HG03460 (cell line): ENCODE data around the gene MTERF4.
"Not testable (repeated sequence)": the region's sequence is repeated elsewhere in the genome, so short reads cannot be mapped to it uniquely, and the experiment has no call there.

Experiments
- ATAC-seq: cut with Tn5 transposase; IDR thresholded peaks from one replicate; pipeline ENCODE4 v1.9.1; 2021; ENCODE audit not compliant: unreplicated experiment

MTERF4 gene

DNA sequence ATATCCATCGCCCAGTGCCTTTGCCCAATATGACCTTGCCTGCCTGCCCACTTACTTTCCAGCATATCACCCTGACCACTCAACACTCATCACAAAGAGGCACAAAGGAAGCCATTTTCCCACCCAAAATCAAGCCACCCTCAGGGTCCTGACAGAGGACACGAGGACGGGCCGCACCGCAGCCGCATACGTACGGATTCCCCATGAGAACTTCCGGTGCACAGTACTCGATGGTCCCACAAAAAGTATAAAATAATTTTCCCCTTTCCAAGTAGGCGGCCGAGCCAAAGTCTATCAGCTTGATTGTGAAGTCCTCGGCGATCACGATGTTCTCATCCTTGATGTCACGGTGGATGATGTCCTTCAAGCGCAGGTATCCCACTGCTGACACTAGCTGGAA lies 10.0 kb upstream of the MTERF4 start:
- no peak for ATAC-seq

DNA sequence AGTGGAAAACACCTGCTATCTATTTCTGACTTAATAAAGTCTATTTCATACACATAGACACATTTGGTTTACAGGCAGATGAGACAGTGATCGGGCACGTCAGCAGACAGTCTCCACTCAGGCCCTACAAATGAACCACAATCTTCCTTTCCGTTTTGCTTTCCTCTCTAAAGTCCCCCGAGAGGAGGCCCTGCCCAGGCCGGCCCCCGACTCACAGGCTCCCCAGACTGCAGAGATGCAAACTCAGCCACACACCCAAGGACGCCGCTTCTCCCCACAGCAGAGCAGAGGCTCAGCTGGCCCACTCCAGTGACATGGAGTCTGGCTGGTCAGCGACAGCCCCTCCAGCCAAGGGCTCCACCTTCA lies 9.3 kb upstream of the MTERF4 start:
- peak; percentile 41 for ATAC-seq

DNA sequence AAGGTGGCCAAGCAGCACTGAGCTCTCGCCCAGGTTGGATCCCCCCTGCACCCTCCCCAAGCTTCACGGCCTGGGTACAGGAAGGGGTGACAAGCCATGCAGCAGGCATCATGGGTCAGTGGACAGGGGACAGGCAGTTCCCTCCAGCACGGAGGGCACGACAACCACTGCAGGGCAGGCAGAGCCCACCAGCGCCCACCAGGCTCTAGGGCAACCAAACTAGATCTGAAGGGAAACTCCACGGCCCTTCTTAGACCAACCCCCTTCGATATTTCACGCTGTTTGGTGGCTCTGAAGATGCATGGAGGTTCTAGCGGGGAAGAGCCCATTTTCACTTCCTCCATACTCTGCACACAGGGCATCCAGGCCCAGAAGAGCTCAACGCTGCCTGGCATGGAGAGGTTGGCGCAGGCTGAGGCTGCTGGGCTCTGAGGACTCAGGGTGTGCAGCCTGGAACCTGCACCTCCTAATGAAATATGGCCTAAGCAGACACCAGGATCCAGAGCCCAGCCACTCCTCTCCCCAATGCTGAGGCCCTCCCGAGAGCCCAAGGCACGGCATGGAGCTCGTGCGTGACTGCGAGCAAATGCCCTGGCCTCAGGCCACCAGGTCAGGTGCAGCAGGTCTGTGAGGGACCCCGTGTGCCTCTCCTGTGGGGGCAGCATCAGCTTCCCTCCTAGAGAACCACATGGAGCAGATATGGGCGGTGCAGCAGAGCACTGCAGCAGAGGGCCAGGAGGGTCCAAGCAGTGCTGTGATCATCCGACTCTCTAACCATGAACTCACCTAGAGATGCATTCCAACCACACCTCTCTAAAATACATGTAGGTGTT lies 8.7 kb upstream of the MTERF4 start:
- peak; percentile 46 for ATAC-seq

DNA sequence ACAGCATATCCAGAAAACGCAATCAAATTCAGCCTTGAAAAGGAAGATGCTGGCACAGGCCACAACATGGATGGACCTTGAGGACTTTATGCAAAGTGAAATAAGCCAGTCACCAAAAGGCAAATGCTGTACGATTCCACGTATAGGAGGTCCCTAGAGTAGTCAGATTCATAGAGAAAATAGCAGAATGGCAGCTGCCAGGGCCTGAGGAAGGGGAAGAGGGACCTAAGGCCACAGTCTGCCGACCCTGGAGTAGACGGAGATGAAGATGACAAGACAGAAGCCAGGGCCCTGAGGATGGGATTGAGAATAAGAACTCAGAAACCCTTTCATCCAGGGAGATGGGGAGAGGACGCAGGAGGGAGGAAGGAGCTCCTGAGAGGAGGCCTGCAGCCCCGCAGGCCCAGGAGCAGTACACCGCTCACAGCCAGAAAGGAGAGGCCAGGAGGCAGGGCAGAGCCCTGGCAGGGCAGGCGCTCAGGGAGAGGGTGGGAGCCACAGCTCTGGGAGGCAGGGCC lies 8.1 kb upstream of the MTERF4 start:
- peak; percentile 2 for ATAC-seq

DNA sequence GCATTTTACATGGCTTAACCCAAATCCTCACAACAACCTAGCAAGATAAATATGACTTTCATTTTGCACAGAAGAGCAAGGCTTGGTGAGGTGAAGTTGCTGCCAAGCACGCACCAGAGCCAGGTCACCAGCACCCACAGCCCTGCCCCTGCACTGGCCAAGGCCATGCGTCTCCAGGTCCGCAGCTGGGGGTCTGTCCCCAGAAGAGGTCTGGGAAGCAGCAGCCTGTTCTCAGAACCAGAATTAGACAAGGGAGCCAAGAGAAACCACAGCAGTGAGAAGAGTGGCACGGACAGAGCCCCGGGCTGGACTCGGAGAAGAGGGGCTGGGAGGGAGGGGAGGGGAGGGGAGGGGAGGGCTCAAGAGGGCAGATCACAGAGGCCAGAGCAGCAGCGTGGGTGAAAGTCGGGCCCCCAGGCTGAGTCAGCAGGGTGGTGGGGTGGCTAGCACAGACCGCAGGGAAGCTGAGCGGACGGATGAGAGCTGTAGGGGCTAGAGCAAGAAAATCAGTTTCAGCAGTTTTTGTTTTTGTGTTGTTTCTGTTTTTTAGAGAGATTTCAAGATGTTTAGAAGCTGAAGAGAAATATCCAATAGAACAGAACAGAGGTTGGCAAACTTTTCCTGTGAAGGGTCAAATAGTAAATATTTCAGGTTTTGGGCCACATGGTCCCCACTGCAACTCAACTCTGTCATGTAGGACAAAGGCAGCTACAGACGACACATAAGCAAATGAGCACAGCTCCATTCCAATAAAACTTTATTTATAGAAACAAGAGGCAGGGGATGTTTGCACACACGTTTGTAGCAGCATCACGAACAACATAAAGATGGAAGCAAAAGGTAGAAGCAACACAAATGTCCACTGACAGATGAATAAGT lies 7.4 kb upstream of the MTERF4 start:
- no peak for ATAC-seq

DNA sequence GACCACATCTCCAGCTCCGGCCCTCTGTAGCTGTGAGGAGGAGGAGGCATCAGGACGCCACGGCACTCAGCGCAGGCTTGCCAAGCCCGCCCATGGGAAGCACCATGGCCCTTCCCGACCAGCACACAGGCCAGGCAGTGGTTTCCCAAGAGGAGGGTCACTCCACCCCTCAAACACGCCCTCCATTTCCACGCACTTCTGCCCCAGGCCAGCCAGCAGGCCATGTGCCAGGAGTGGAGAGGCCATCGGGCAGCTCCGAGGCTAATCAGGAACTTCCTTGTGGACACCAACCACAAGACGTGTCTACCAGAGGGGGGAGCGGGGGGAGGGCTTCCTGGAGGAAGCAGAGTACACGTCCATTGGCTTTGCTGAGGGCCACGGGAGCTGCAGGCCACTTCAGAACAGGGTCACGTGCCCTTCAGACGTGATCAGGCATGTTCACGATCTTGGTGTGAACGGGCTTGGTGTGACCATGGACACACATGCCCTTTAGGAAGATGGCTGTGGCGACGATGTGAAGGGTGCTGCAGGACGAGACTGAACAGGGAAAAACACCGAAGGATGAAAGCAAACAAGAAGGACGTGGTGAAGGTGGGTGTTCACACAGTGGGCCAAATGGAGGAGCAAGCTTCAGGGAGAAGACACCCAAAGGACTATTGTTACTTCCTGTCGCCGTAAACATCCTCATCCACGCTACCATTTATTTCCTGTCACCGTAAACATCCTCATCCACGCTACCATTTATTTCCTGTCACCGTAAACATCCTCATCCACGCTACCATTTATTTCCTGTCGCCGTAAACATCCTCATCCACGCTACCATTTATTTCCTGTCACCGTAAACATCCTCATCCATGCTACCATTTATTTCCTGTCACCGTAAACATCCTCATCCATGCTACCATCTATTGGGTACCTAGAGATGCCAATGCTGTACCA lies 6.5 kb upstream of the MTERF4 start:
- no peak for ATAC-seq

DNA sequence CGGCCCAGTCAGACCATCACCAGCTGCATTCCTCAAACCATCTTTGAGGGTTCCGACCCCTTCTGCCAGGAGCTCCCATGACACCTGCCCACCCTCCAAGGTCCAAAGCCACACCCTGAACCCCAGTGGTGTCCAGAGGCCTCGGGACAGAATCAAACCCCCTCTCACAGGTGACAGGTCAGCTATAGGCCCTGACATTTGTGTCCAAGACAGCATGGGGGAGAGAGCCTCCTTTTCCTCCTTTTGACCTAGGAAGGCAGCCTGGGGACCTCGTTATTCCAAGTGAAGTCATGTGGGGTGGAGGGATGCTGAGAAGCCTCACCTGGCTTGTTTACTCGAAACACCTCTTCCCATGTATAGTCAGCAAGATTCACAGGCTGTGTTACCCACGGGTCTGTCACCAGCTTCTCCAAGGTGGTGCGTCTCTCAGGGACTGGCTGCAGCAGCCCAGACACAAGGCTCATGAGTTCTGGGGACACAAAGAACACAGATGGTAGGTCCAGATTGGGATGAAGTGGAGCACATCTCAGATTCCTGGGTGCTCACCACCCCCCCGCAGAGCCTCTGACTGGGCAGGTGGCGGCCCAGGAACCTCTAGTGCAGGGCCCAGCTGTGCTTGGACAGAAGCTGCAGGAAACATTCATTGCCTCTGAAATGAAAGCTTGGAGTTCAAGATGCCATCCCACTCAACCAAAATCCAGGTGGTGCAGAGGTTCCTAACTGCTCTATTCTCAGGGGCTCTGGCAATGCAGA lies 5.1 kb upstream of the MTERF4 start:
- no peak for ATAC-seq

DNA sequence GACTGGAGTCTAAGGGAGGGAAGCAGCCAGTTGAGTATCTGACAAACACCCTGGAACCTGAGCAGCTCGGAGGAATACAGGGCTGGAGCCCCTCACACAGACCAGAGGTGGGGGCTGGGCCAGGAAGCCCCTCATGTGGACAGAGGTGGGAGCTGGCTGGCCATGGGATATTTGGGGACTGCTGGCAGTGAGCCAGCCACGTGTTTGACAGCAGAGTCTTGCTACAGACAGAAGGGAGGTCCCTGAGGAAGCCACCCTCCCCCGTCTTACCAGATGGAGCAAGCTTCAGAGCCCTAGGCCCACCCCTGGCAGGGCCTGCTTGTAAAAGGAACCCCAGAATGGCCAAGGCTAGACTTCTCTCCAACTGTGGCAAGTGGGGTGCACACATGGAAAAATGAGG lies 3.6 kb upstream of the MTERF4 start:
- ATAC-seq = no peak

DNA sequence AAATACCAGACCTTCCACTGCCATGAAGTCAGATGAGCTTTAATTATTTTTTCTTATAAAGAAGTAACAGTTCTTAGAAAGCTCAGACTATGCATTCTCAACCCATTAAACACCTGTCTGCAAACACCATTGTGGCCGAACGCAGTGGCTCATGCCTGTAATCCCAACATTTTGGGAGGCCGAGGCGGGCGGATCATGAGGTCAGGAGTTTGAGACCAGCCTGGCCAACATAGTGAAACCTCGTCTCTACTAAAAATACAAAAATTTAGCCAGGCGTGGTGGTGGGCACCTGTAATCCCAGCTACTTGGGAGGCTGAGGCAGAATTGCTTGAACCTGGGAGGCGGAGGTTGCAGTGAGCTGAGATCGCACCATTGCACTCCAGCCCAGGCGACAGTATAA lies 2.5 kb upstream of the MTERF4 start:
- not testable (repeated sequence) for ATAC-seq

DNA sequence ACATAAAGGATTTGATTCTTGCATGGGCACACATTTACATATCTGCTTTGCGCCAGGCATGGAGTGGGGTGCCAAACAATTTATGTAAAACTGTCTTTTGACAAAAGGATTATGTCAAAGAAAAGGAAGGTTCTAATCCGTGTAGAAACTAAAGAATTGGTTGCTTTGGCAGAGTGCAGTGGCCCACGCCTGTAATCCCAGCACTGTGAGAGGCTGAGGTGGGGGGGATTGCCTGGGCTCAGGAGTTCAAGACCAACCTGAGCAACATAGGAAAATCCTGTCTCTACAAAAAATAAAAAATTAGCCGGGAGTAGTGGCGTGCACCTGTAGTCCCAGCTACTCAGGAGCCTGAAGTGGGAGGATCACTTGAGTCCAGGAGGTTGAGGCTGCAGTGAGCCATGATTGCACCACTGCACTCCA lies 1.1 kb upstream of the MTERF4 start:
- ATAC-seq = no peak

DNA sequence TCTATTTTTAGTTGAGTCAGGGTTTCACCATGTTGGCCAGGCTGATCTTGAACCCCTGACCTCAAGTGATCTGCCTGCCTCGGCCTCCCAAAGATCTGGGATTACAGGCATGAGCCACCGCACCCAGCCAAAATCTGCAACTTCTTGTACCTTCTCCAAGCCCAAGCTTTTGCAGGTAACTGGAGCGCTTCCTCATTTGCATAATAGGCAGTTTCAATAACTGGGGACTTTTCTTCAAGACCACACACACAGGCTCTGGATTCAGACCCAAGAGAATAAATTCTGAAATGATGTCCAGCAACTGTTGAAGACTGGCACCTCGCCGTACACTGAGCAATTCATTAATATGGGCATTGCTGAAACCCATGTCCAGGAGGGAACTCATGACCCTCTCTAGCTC lies 2.8 kb downstream of the MTERF4 start:
- no peak for ATAC-seq

DNA sequence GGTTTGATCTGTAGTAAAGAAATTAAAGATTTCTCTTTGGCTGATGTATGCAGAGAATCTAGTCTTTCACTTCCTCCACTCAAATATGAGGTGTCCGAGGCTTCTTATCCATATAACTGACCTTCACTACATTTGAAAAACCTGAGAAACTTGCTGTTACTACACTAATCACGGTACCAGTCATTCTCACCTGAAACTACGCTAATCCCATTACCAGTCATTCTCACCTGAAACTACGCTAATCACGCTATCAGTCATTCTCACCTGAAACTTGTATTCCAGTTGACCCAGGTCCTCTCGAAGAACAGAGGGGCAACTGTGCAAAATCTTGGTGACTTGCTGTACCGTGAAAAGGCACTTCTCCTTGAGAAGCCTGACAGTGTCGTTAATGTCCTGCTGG lies 5.1 kb downstream of the MTERF4 start:
- ATAC-seq = no peak

DNA sequence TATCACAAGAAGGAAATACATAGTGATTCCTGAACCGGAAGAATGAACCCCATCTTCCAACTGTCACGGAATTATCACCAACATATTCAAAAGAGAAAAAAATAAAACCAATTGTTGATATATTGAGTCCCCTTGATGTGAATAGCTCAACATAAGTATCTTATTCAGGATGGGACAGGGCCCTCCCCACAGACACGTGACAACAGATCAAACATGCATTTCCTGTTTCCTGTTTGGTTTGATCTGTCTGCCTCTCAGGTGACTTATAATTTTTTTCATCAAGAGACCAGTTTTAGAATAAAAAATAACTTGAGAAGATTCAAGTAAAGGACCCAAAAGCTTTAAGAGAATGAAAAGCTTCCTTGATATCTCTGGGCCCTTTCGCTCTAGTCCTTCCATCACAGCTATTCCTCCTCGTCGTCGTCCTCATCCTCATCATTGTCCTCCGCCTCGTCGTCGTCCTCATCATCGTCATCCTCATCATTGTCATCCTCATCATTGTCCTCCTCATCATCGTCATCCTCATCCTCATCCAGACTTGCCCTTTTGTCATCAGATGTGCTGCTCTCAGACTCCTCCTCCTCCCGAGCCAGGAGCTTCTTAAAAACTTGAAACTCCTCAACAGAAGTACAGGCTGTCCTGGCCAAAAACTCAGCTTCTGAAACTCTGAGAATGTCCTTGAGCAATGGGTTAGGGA lies 6.3 kb downstream of the MTERF4 start:
- ATAC-seq = no peak

DNA sequence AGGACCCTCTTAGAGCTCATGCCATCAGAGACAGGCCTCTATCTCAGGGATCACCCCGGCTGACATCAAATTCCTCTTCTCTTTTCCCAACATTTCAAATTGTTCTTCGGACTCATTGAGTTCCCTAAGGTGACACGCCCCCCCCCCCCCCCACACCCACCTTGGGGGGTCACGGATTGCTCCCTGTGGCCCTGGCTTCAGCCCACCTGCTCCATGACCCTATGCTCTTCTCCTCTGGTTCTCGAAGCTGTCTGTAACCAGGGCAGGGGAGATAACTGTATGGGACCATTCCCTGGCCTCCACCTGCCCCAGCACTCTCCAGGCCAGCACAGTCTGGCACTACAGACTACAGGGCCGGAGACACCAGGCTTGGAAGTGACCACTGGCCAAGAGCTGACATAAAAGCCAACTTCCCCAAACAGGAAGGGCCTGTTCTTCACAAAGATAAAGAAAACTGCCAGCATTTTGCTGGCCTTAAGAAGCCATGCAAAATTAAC lies 7.1 kb downstream of the MTERF4 start:
- no peak for ATAC-seq

DNA sequence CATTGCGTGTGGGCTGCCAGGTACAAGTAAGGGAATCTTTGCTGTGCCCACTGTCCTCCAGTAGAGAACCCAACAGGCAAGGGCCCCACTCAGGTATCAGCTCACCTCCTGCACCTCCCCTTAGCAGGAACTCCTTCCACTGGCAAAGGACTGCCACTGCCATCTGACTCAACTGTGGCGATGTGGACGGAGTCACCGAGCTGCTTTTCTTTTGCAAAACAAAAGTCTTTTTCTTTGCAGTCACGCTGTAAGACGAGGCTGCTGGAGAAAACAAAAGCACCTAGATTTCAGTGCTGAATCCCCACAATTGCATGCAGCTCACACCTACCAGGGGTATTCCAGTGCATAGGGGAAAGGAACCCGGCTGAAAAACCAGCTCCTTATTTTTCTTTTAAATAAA lies 7.9 kb downstream of the MTERF4 start:
- no peak for ATAC-seq

DNA sequence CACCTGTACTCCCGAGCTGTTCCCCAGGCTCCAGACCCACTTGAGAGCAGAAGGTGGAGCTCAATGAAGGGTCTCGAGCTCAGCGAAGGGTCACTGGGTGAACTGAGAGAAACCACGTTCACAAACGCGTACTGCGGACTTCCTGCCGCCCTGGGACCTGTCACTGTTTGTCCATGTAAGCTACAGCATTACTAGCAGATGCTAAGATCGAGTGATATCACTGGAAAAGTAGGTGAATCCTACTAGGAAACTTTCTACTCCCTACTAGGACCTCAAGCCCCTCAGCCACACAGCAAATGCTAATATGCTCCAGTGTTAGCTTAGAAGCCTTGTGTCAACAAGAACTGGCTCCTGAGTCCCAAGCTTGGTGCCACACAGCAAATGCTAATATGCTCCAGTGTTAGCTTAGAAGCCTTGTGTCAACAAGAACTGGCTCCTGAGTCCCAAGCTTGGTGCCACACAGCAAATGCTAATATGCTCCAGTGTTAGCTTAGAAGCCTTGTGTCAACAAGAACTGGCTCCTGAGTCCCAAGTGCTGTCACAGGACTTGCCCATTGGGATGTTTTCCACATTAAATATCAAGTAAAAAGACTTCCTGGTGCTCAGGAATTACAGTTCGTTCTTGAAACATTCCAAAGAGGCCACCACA lies 8.8 kb downstream of the MTERF4 start:
- ATAC-seq = not testable (repeated sequence)

DNA sequence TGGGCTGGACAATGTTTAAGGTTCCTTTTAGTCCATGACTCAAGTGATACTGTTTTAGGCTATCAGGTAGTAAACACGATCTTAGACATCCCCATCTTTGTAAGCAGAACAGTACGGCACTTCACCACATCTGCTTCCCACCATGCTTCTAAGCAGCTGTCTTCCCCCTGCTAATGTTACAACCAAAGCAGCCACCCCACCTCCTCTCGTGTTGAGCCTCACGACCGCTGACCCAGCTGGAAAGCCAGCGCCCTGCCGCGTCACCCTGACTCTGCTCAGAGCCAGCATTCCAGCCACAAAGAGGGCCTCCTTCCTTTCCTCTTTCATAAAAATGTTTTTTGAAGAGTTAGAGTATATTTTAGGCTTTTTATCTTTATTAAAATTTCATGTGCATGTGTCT lies 9.4 kb downstream of the MTERF4 start:
- no peak for ATAC-seq

DNA sequence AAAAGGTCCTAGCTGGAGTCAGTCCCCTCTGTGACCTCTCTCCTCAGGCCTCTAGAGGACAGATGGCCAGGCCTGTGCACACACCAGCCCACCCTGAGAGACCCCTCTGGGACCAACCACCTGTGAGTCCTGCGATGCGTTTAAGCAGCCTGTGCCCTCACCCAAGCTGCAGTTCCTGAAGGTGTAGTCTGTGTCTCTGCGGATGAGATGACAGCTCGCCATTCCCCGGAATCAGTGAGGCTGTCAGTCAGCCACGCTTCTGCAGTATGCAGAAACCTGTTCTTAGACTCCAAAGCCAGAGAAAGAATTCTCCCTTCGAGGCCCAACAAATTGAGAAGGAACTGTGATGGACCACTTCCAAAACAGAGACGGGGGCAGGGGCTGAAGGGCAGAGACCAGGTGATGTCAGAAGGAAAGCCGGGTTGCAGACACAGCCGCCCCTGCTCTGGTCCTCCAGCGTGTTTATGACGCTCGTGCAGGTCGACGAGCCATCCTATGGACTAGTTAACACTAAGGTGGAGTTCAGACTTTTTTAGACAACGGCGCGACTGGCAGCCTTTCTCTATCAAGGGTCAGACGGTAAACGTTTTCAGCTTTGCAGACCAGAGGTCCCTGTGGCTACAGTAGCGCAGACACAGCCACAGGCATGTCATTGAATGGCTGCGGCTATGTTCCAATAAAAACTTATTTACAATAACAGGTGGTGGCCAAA lies 10.2 kb downstream of the MTERF4 start:
- ATAC-seq = no peak
